Gastroesophageal sphincter (tissue), 3 donors: ENCODE results near the gene STK40.

ENCODE experiments used
- CTCF ChIP-seq, 4 experiments: fragments of 200-600 bp in 2 of 4; fragments of 450-650 bp in 2 of 4; sonication (generic) in 1 of 4; IDR thresholded peaks; one replicate each; pipeline ENCODE4 v1.5.1; 2017 to 2019; ENCODE audit warnings: antibody characterized with exemption in 4 of 4, mild to moderate bottlenecking in 2 of 4, moderate library complexity in 2 of 4
- POLR2A ChIP-seq, 2 donors: fragments of 450-650 bp; IDR thresholded peaks; one replicate each; pipeline ENCODE4 v1.6.1; 2017; ENCODE audit warnings: antibody characterized with exemption in 2 of 2, mild to moderate bottlenecking in 2 of 2, moderate library complexity in 1 of 2
- POLR2AphosphoS5 ChIP-seq: sonication (generic); formaldehyde crosslinking; IDR thresholded peaks from one replicate; pipeline ENCODE4 v1.6.1; 2017; ENCODE audit warnings: antibody characterized with exemption

DNA sequence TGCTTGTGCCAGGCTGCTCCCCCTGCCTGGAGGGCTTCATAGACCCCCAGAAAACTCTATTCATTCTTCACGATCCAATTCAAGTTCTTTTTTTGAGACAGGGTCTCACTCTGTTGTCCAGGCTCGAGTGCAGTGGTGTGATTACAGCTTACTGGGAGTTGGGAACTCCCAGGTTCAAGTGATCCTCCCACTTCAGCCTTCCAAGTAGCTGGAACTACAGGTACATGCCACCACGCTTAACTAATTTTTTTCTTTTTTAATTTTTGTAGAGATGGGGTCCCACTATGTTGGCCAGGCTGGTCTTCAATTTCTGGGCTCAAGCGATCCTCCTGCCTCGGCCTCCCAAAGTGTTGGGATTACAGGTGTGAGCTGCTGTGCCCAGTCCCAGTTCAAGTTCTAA, 4.3 kb downstream of the STK40 start:
- TF ChIP-seq CTCF (IDR thresholded peaks at IDR 0.05) = no peak
- TF ChIP-seq POLR2AphosphoS5 = no peak
- no peak for TF ChIP-seq POLR2A (IDR thresholded peaks at IDR 0.05)
